Measurements from ENCODE around the gene VAMP3.
"Not testable (repeated sequence)": the region's sequence is repeated elsewhere in the genome, so short reads cannot be mapped to it uniquely, and the experiment has no call there.

The VAMP3 gene

GRCh38 chr1:7769673-7770412 lies 1.3 kb upstream of the VAMP3 start:
- DNase-seq: no peak

DNA sequence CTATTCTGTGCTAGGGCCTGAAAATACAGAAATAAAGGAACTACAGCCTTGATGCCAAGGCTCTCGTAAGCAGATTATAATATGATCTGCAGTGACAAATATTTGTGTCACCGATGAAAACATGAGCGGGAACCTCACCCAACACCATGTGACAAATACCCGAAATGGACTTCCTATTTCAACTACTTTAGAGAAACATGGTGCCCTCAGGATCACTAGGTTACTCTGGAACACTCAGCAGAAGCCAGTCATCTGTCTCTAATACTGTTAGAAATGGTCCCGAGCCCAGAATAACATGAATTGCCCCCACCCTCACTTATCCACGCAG lies 463 bp upstream of the VAMP3 start:
- no peak for DNase-seq

DNA sequence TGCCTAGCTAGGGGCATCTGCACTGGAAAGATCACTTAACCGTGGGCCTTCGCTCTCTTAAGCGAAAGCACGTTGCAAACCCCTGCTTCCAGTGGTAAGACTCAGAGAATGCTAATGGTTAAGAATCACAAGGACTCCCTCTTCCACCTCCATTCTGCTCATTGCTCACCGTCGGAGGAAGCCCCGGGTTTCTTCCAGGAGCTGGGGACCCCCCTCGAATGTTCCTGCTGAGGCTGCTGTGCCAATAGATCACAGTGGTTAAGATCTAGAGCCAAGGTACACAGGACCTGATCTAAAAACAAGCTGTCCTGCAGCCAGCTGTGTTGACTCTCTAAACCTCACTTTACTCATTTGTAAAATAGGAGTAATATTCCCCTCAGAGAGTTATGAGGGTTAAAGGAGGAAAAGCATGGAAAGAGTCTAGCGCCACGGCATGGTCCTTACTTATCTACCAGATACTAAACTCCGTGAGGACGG lies 765 bp downstream of the VAMP3 start:
- no peak for DNase-seq

- no peak for DNase-seq
These were observed 6.5 kb downstream of the VAMP3 start for GRCh38 chr1:7777591-7777990.

GRCh38 chr1:7778133-7778628 lies 7.1 kb downstream of the VAMP3 start:
- no peak for DNase-seq

DNA sequence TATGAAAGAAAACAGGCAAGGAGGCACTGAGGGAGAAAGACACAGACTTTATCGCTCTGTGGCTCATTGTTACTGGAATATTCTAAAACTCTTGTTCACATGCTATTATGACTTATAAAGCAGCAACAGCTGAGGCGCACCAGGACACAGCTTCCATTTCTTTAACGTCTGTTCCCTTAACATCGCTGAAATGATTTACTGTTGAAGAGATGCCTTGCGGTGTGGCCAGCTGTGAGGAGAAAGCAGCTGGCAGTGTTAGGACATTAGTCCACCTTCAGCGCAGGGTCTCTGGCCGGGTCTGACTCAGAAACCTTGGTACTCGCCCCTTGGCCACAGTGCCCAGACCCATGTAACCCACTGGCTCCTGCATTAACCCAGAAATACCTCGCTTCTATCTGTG lies 9.9 kb downstream of the VAMP3 start:
- no peak for DNase-seq

DNA sequence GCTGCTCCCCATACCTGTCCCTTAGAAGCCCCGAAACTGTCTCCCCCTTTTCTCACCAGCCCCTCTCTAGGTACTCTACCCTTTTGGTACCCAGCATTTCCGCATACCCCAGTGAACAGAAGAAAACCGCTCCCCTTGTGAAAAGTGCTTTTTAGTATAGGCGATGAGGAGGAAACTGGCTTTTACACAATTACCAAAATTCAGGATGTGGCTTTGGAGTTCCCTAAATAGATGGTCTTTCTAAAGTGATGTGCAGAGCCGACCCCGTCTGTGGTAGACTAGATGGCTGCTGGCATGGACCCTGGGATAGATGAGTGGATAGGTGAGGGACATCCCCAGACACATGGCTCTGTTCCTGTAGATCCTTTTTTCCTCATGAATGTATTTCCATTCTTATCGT lies 10.4 kb downstream of the VAMP3 start:
- no peak for DNase-seq

GRCh38 chr1:7781923-7782495 lies 10.9 kb downstream of the VAMP3 start:
- no peak for DNase-seq

- DNase-seq: no peak
These were observed 12.1 kb downstream of the VAMP3 start for GRCh38 chr1:7783178-7783711.

DNA sequence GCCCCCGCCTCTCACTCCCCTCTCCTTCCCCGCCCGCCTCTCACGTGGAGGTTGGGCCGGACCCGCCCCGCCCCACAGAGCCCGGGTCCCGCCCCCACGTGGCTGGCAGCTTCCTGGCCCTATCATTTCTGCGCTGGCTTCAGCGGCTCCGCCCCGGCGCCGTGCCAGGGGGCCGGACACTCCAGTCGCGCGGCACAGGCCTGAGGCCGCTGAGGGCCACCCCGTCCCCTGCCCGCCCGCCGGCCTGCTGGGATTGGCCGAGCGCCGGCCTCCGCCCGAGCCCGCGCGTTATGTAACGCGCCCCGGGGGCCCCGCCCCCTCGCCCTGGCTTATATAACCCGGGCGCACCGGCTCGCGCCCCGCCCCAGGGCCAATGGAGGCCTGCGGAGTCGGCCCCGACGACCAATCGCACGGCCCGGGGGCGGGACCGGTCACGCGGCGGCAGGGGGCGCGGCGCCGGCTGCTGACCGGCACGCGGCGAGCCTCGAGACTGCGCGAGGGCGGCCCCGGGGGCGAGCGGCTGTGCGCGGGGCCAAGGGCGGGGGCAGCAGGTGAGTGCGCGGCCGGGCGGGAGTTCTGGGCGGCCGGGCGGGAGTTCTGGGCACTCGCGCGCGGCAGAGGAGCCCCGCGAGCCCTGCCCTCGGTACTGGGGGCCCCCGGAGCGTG lies 12.9 kb downstream of the VAMP3 start, which contains the start of gene PER3:
TSS of gene PER3 (plus strand) at position 466 of the 666 bp plus-strand sequence. CDS start 587 bp downstream, outside the sequence.
- DNase-seq: peak; percentile 87

DNA sequence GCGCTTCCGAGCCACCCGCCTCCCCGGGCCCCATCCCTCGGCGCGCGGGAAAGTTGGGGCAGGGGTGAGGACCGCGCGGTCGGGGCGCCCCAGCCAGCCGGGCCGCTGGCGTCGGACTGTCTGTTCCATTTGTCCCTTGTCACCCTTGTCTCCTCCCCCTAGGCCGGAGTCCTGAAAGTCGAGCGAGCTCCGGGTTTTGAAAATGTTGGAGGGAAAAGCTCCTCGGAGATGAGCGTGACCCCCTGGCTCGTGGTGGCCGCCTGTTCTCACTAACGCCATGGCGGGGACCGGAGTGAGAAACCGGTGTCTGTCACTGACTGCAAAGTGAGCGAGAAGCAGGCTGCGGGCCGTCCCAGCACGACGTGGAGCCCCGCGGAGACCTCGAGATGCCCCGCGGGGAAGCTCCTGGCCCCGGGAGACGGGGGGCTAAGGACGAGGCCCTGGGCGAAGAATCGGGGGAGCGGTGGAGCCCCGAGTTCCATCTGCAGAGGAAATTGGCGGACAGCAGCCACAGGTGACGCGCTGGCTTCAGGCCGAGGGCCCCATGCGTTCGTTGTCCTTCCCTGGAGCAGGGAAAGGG lies 13.5 kb downstream of the VAMP3 start:
- peak; percentile 2 for DNase-seq

DNA sequence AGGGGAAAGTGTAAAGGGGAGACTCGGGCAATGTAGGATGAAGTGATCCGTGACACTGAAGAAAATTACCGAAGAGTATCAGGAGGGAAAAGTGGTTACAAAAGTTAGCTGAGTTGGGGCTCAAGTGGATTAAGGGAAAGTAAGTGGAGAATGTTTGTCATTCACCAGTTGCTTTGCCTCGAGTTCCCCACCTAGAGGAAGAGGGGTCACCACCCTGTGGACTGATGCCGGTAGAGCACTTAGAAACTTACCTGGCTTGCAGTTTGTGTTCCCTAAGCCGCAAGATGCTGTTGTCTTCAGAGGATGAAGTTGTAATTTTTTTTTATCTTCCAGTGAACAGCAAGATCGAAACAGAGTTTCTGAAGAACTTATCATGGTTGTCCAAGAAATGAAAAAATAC lies 14.0 kb downstream of the VAMP3 start:
- no peak for DNase-seq

DNA sequence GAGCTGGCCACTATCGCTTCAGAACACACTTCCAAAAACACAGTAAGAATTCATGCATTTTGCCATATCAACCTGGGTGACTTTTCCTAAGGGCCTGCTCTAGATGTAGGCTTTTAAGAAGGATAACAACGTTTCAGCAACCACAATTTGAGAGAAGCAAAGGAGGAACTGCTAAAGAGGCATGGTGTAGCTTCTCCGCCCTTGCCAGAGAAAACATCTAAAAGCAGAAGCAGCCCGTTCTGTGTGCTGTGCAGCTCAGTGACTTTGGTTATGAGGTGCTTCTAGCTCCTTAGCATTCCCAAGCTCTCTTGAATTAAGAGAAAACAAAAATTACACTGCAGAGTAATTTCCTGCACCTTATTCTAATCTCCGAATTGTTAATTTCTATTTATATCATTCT lies 15.7 kb downstream of the VAMP3 start:
- DNase-seq: no peak

- no peak for DNase-seq
These were observed 18.7 kb downstream of the VAMP3 start for GRCh38 chr1:7789828-7790227.

GRCh38 chr1:7791027-7791426 lies 19.9 kb downstream of the VAMP3 start:
- DNase-seq: not testable (repeated sequence)

DNA sequence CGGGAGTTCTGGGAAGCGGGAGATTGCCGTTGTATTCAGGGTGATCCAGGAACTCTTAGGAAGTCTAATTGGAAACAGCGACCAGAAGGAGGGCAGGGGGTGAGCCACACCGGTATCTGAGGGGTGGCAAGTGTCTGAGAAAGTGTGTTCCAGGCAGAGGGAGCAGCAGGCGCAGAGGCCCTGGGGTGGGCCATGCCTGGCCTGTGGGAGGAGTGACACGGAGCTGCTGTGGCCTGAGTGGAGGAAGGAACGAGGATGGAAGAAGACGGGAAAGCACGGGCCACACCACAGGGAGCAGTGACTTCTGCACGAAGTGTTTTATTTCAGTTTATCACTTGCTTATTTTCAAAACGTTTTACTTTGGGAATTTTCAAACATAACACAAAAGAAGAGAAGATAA lies 24.3 kb downstream of the VAMP3 start:
- DNase-seq: no peak

DNA sequence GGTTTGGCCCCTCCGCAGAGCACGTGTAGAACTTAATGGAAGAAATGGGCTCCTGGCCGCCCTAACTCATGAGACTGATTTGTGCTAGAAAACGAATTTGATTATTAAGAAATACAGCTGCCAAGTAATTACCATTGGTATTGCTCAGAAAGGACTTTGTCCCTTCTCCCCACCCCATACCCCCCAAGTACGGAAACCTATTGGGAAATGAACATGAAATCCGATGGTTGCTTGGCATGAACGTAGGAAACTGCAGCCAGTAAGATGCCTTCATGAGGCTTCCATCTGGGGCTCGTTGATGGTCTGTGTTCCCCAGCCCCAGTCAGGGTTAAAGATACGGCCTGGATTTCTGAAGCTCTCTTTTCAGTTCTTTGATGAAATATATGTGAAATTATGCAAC lies 34.4 kb downstream of the VAMP3 start:
- no peak for DNase-seq

DNA sequence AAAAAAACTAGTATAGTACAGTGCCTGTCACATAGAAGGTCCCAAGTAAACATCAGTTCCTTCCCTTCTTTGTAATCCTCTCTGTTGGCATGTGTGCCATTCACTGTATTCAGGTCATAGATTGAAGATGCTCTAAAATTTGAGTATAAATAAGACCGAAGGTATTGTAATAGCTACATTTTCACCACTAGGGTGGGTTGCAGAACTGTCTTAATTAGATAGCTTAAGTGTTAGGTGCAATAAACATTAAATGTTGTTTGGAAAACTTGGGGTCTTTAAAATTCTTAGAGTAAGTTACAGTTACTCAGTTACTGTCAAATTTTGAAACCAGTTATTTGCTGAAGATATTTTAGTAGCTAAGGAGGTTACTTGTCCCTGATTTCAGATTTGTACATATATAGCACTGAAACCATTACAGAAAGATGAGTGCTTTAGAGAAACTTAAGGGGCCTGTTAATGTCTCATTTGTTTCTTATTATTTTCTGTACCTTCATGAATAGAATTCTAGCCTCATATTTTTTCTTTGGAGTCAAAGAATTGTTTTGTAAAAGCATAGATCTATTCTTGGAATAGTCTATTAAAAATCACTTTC lies 37.3 kb downstream of the VAMP3 start:
- DNase-seq: no peak

DNA sequence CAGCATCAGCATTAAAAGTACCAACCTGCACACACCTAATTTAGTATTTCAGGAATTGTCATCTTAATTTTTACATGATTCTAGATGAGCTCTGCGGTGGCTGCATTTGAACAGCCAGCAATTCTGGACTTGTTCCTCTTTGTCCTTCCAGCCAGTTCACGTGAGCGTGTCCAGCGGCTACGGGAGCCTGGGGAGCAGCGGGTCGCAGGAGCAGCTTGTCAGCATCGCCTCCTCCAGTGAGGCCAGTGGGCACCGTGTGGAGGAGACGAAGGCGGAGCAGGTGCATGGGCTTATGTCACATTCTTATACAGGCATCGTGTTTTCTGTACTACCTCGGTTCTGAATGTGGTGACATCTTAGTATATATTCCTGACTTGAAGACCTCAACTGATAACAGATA lies 38.6 kb downstream of the VAMP3 start:
- DNase-seq: no peak

- DNase-seq: peak; percentile 8
These were observed 39.3 kb downstream of the VAMP3 start for GRCh38 chr1:7810395-7810794.

DNA sequence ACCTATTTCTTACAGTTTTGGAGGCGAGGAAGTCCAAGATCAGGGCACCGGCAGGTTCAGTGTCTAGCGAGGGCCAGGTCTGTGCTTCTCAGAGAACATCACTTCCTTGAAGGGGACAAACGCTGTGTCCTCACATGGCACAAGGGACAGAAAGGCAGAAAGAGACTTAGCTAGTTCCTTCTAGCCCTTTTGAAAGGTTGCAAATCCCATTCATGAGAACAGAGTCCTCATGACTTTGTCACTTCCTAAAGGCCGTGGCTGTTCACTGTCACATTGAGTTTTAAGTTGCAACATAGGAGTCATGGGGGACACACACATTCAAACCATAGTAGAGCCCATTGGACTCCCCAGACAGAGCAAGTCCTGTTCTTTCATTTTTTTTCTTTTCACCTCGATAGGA lies 40.4 kb downstream of the VAMP3 start:
- DNase-seq: no peak

DNA sequence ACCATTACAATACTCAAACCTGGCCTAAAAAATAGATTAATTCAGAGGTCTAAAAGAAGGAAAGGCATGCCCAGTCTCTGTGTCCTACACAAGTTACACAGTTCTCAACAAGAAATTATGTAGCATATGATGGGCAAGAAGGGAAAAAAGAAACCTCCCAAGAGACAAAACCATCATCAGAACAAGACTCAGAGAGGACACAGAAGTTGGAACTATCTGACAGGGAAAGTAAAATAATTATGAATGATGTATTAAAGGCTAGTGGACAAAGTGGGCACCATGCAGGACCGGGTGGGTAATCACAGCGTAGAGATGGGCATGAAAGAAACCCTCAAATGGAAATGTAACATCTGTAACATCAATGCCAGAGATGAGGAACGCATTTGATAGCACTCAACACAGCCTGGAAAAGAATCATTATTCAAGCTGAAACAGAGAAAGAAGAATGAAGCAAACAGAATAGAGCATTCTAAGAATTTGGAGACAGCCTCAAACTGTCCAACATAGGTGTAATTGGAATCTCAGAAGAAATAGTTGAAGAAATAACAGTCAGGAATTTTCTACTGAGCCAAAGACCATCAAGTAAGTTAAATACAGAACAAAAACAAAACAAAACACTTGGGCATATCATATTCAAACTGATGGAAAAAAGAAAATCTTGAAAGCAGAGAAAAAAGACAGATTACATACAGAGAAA lies 42.7 kb downstream of the VAMP3 start:
- DNase-seq: no peak
